SK-N-MC (cell line): ENCODE data around the gene SMARCB1.

Source experiments
- DNase-seq: peaks from one replicate; pipeline ENCODE4 v3.0.0-alpha.2; 2011; ENCODE audit warnings: low read depth, low spot score
- H3K27ac ChIP-seq: fragments of 200-600 bp; sonication (generic); 2 replicates; pipeline ENCODE4 v1.5.1; 2016; ENCODE audit warnings: mixed run types
- H3K36me3 ChIP-seq: fragments of 200-600 bp; sonication (generic); 2 replicates; pipeline ENCODE4 v1.6.1; 2017; ENCODE audit warnings: antibody characterized with exemption, low read length, mixed read lengths; ENCODE audit not compliant: insufficient read depth
- H3K4me3 ChIP-seq: fragments of 200-600 bp; sonication (generic); 2 replicates; pipeline ENCODE4 v1.5.1; 2016
- H3K9ac ChIP-seq: fragments of 200-600 bp; sonication (generic); 2 replicates; pipeline ENCODE4 v1.8.0; 2017; ENCODE audit warnings: mixed run types, mixed read lengths; ENCODE audit not compliant: insufficient read length
- H3K9me3 ChIP-seq: fragments of 200-600 bp; sonication (generic); 2 replicates; pipeline ENCODE4 v1.6.1; 2017; ENCODE audit warnings: low read depth, mild to moderate bottlenecking, antibody characterized with exemption, low read length, moderate library complexity, mixed read lengths
- EZH2 ChIP-seq: fragments of 200-600 bp; sonication (generic); IDR thresholded peaks from one replicate; pipeline ENCODE4 v1.6.1; 2017; ENCODE audit warnings: antibody characterized with exemption
- FOXP2 ChIP-seq: optimal IDR thresholded peaks from 2 replicates; pipeline ENCODE3; 2011; ENCODE audit warnings: mild to moderate bottlenecking, moderate library complexity; ENCODE audit not compliant: insufficient read depth; ENCODE audit errors: extremely low read length, control extremely low read depth
- POLR2AphosphoS5 ChIP-seq: IDR thresholded peaks from 2 replicates; pipeline ENCODE4 v1.6.1; 2012; ENCODE audit warnings: mild to moderate bottlenecking, low read depth, low read length, borderline replicate concordance

The SMARCB1 gene

GRCh38 chr22:23755711-23756110 lies 31.1 kb upstream of the SMARCB1 start:
- H3K36me3 ChIP-seq: no peaks in the 10 kb centered on the region
- no peak overlapping the region for H3K9ac ChIP-seq
- no peak overlapping the region for H3K27ac ChIP-seq
- DNase-seq: no peak
- TF ChIP-seq FOXP2: no peak
- TF ChIP-seq POLR2AphosphoS5: no peak
- no peak for TF ChIP-seq EZH2
- H3K9me3 ChIP-seq: no peaks in the 10 kb centered on the region
- no peak overlapping the region for H3K4me3 ChIP-seq

- Histone ChIP-seq H3K9me3 (no peaks in the 10 kb centered on the region), H3K27ac (no peak overlapping the region), H3K36me3 (no peaks in the 10 kb centered on the region), H3K9ac (no peak overlapping the region), H3K4me3 (no peak overlapping the region)
- no peak for DNase-seq
- no peak for TF ChIP-seq FOXP2
- TF ChIP-seq POLR2AphosphoS5: no peak
- no peak for TF ChIP-seq EZH2
Measured at GRCh38 chr22:23756891-23757290, 29.9 kb upstream of the SMARCB1 start.

DNA sequence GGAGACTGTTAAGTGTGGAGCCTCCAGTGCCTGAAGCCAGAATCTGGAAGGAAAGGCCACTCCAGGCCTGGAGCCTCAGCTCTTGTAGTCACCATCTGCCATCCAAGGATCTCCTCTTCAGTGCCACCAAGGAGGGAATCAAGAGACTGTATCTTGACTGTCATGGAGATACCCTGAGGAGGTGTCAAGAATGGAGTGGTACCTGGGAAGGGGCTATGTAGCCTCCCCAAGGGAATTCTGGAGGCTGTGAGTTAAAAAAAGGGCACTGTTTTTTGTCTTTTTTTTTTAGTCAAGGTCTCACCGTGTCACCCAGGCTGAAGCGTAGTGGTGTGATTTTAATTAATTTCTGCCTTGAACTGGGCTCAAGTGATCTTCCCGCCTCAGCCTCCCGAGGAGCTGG lies 27.2 kb upstream of the SMARCB1 start:
- no peaks in the 10 kb centered on the region for H3K36me3 ChIP-seq
- no peak overlapping the region for H3K4me3 ChIP-seq
- DNase-seq: no peak
- no peak overlapping the region for H3K9ac ChIP-seq
- H3K27ac ChIP-seq: no peak overlapping the region
- TF ChIP-seq POLR2AphosphoS5 (no peak), FOXP2 (no peak), EZH2 (no peak)
- H3K9me3 ChIP-seq: no peaks in the 10 kb centered on the region

DNA sequence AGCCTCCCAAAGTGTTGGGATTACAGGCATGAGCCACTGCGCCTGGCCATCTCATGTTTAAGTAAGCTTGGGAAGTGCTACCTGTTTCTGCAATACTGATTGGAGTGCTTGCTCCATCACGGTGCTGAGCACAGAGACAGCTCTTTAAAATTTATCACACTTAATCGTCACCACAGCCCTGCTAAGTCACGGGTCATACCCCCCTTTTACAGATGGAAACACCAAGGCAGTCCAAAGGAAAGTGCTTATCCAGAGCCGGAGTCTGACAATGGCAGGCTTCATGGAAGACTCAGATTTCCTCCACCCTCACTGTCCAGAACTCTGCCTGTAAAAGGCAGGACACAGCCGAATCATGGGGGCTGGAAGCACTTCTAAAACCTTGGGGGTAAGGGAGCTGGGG lies 26.7 kb upstream of the SMARCB1 start:
- DNase-seq: no peak
- H3K4me3 ChIP-seq: no peak overlapping the region
- peaks cover under 1% of the 10 kb centered on the region; the same call in 1 of the 2 replicates for H3K36me3 ChIP-seq
- no peak overlapping the region for H3K9ac ChIP-seq
- no peaks in the 10 kb centered on the region for H3K9me3 ChIP-seq
- TF ChIP-seq EZH2 (no peak), FOXP2 (no peak), POLR2AphosphoS5 (no peak)
- H3K27ac ChIP-seq: no peak overlapping the region

DNA sequence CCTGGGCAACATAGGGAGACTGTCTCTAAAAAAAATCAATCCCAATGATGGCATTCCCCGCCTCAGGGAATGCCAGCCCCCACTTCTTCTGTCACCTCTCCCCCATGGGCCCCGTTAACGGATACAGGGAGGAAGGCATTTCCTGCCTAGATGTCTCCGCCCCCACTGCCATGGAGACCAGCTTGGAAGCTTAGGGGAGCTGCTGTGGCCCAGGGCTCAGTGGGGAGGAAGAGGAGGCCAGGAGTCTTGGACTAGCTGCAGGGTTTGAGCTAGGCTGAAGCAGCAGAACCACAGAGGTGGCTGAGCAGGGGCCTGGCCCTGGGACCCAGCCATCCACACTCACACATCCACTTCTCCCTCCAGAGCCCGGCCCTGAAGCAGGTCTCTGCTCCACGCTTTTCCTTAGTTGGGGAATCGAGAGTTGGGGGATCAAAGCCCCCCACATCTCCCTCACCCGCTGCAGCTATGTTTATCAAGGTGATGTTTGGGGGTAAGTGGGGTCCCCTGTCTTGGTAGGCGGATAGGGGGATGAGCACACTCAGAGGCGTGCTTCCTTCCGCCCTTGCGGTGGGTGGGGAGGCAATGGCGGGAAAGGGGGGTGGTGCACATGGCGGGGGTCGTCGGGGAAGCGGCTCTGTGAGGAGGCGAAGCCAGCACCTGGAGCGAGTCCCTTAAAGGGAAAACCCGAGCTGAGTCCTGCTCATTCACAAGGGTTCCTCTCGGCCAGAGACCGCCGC lies 23.8 kb upstream of the SMARCB1 start, which contains the start of gene C22orf15:
C22orf15 (plus strand) TSS at position 149 of the 737 bp plus-strand sequence; CDS start at position 466, 317 bp downstream.
- H3K36me3 ChIP-seq: peaks cover 9% of the 10 kb centered on the region; the same call in 1 of the 2 replicates
- H3K9me3 ChIP-seq: no peaks in the 10 kb centered on the region
- H3K9ac ChIP-seq: peak within 1 kb of the TSS; percentile 34
- peak; percentile 17 for TF ChIP-seq FOXP2
- TF ChIP-seq POLR2AphosphoS5: peak; percentile 56; the same call in 1 of the 2 replicates
- TF ChIP-seq EZH2: no peak
- peak within 1 kb of the TSS; percentile 85 for H3K27ac ChIP-seq
- peak within 1 kb of the TSS; percentile 73 for H3K4me3 ChIP-seq
- DNase-seq: peak; percentile 45

DNA sequence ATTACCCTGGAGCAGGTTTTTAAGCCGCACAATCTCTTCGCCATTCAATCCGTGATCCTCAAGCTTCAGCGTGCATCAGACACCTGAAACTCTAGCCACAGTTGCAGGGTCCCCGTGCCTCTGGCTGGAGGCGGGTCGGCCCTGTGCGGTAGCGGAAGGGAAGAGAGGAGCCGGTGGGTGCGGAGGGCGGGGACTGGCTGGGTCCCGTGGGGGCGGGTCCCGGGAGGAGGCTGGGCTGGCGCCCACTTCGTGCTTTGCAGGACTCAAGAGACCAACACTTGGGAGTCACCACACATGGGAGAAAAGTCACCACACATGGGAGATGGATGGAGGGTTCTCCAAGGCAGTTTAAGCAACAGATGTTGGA lies 23.2 kb upstream of the SMARCB1 start:
- H3K9me3 ChIP-seq: no peaks in the 10 kb centered on the region
- TF ChIP-seq POLR2AphosphoS5: peak; percentile 59; the same call in 1 of the 2 replicates
- no peak for TF ChIP-seq EZH2
- TF ChIP-seq FOXP2: no peak
- H3K4me3 ChIP-seq: peak overlapping the region; percentile 73
- no peak for DNase-seq
- no peak overlapping the region for H3K9ac ChIP-seq
- peak overlapping the region; percentile 85 for H3K27ac ChIP-seq
- H3K36me3 ChIP-seq: peaks cover 9% of the 10 kb centered on the region; the same call in 1 of the 2 replicates

DNA sequence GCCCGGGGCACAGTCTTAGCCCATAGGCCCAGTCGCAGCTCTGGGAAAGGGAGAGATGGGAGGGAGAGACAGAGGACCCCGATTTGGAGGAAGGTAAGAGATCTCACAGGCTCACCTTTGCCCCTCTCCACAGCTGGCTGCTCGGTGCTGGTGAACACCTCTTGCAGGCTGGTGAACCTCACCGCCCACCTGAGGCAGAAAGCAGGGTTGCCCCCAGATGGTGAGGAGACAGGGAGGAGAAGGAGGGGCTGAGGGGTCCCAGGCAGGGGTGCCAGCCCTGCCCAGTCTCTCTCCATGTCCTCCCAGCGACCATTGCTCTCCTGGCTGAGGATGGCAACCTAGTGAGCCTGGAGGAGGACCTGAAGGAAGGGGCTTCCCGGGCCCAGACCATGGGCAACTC lies 22.8 kb upstream of the SMARCB1 start:
- no peak for DNase-seq
- H3K27ac ChIP-seq: peak overlapping the region; percentile 85
- no peaks in the 10 kb centered on the region for H3K9me3 ChIP-seq
- no peak overlapping the region for H3K9ac ChIP-seq
- no peak for TF ChIP-seq POLR2AphosphoS5
- TF ChIP-seq FOXP2: no peak
- no peak for TF ChIP-seq EZH2
- H3K4me3 ChIP-seq: peak overlapping the region; percentile 73
- peaks cover 9% of the 10 kb centered on the region; the same call in 1 of the 2 replicates for H3K36me3 ChIP-seq

- H3K36me3 ChIP-seq: peaks cover 9% of the 10 kb centered on the region; the same call in 1 of the 2 replicates
- peak overlapping the region; percentile 85 for H3K27ac ChIP-seq
- peak; percentile 11 for TF ChIP-seq POLR2AphosphoS5
- TF ChIP-seq FOXP2: no peak
- no peak for DNase-seq
- no peak overlapping the region for H3K9ac ChIP-seq
- H3K9me3 ChIP-seq: no peaks in the 10 kb centered on the region
- no peak overlapping the region for H3K4me3 ChIP-seq
Measured at GRCh38 chr22:23764899-23765881, 21.6 kb upstream of the SMARCB1 start.
